Measurements from ENCODE around the gene CTIF. TPM values are rescaled to one million over a fixed set of nuclear protein-coding genes. Genes with fewer than 3 reads are reported as not detected.

CTIF gene
- total RNA-seq, 2 experiments from 2014 or later, result 3.2 to 3.5 TPM

GRCh38 chr18:48902023-48902855 is 363.4 kb downstream of the CTIF start:
- Mint-ChIP-seq H3K9me3 (peaks cover 14% of the 10 kb centered on the region), H3K27ac (no peak overlapping the region), H3K4me3 (no peak overlapping the region), H3K4me1 (ENCODE audit: low read depth) (peaks cover 11% of the 10 kb centered on the region), H3K36me3 (ENCODE audit: low read depth) (no peaks in the 10 kb centered on the region), H3K27me3 (no peaks in the 10 kb centered on the region)
- no peak for ATAC-seq
- ChIA-PET CTCF (interaction anchor here (1.3 kb wide), 1 partner anchor 126 kb away, joined by 3 read pairs; no protein-coding TSS in a partner anchor), POLR2A (no interaction called here)
- intact Hi-C loops (cut with micrococcal nuclease), result no loop called here
- no peak for TF ChIP-seq CTCF (IDR thresholded peaks at IDR 0.05)
- no peak for DNase-seq

- Mint-ChIP-seq H3K27ac (no peak overlapping the region), H3K27me3 (no peaks in the 10 kb centered on the region), H3K9me3 (peaks cover 14% of the 10 kb centered on the region), H3K4me3 (no peak overlapping the region), H3K4me1 (ENCODE audit: low read depth) (peaks cover 11% of the 10 kb centered on the region), H3K36me3 (ENCODE audit: low read depth) (no peaks in the 10 kb centered on the region)
- CTCF ChIA-PET, result interaction anchor here (1.3 kb wide), 1 partner anchor 126 kb away, joined by 3 read pairs; no protein-coding TSS in a partner anchor
- intact Hi-C loops (cut with micrococcal nuclease), result no loop called here
- no peak for TF ChIP-seq CTCF (IDR thresholded peaks at IDR 0.05)
- POLR2A ChIA-PET, result no interaction called here
- DNase-seq (no peak), ATAC-seq (no peak)
Observed at GRCh38 chr18:48902856-48903601, 364.2 kb downstream of the CTIF start.

- POLR2A ChIA-PET, result no interaction called here
- no peaks in the 10 kb centered on the region for H3K27me3 Mint-ChIP-seq
- H3K36me3 Mint-ChIP-seq (ENCODE audit: low read depth), result no peaks in the 10 kb centered on the region
- no peak overlapping the region for H3K27ac Mint-ChIP-seq
- peaks cover 18% of the 10 kb centered on the region for H3K4me1 Mint-ChIP-seq (ENCODE audit: low read depth)
- H3K9me3 Mint-ChIP-seq, result peaks cover 14% of the 10 kb centered on the region
- no peak for ATAC-seq
- intact Hi-C loops (cut with micrococcal nuclease), result no loop called here
- no peak overlapping the region for H3K4me3 Mint-ChIP-seq
- TF ChIP-seq CTCF (IDR thresholded peaks at IDR 0.05), result no peak
- CTCF ChIA-PET, result no interaction called here
- no peak for DNase-seq
Observed at GRCh38 chr18:48904091-48904490, 365.3 kb downstream of the CTIF start.

GRCh38 chr18:48904847-48905394 is 366.1 kb downstream of the CTIF start:
- Mint-ChIP-seq H3K4me3 (no peak overlapping the region), H3K36me3 (ENCODE audit: low read depth) (no peaks in the 10 kb centered on the region), H3K27me3 (no peaks in the 10 kb centered on the region), H3K4me1 (ENCODE audit: low read depth) (peaks cover 18% of the 10 kb centered on the region), H3K27ac (no peak overlapping the region), H3K9me3 (peaks cover 10% of the 10 kb centered on the region)
- no peak for TF ChIP-seq CTCF (IDR thresholded peaks at IDR 0.05)
- no peak for ATAC-seq
- ChIA-PET CTCF (no interaction called here), POLR2A (no interaction called here)
- no peak for DNase-seq
- intact Hi-C loops (cut with micrococcal nuclease), result no loop called here
